SK-N-SH (cell line): Measurements from ENCODE around the gene LRRC8E. TPM values are rescaled to one million over a fixed set of nuclear protein-coding genes. Genes with fewer than 3 reads are reported as not detected.
"Not testable (repeated sequence)": the region's sequence is repeated elsewhere in the genome, so short reads cannot be mapped to it uniquely, and the experiment has no call there.

Experiments
- CTCF ChIA-PET: fragments of 300-600, 350-600 bp; formaldehyde crosslinking; extraction: SDS; loops from one replicate; lab custom pipeline; 2021; lab: Yijun Ruan, JAX
- POLR2A ChIA-PET: fragments of 350-600 bp; sonication (Branson Sonifier 250); formaldehyde crosslinking; extraction: SDS; loops from one replicate; lab custom pipeline; 2020; ENCODE audit warnings: antibody characterized with exemption, inconsistent platforms; lab: Yijun Ruan, JAX
- DNase-seq: peaks from one replicate; pipeline ENCODE4 v3.0.0; 2012
- H2AFZ ChIP-seq: fragments of 200-600 bp; sonication (generic); 2 replicates; pipeline ENCODE4 v1.8.1; 2016; ENCODE audit warnings: antibody characterized with exemption, mild to moderate bottlenecking, low read depth
- H3F3A ChIP-seq: fragments of 200-600 bp; sonication (generic); replicated peaks from 2 replicates; pipeline ENCODE3; 2016; ENCODE audit warnings: antibody characterized with exemption, mild to moderate bottlenecking; ENCODE audit not compliant: insufficient read depth
- H3K27ac ChIP-seq, 2 experiments: fragments of 200-500 bp in 1 of 2; fragments of 200-600 bp in 1 of 2; sonication (Bioruptor generic) in 1 of 2; sonication (generic), shearing (Covaris generic) in 1 of 2; 2 replicates each; pipeline versions ENCODE4 v1.5.1 to v1.6.1; 2014 to 2016; ENCODE audit warnings: low read depth in 2 of 2, inconsistent platforms in 1 of 2, low read length in 1 of 2, mild to moderate bottlenecking in 1 of 2, mixed read lengths in 1 of 2
- H3K27me3 ChIP-seq: fragments of 200-600 bp; sonication (generic), shearing (Covaris generic); 2 replicates; pipeline ENCODE4 v1.6.1; 2016; ENCODE audit warnings: mixed run types; ENCODE audit not compliant: insufficient read depth
- H3K36me3 ChIP-seq, 2 experiments: fragments of 200-500 bp in 1 of 2; fragments of 200-600 bp in 1 of 2; sonication (Bioruptor generic) in 1 of 2; sonication (generic) in 1 of 2; replicated peaks in 1 of 2; 2 replicates each; pipeline versions ENCODE3 to v1.5.1; 2014 to 2016; ENCODE audit warnings: low read length in 1 of 2, mild to moderate bottlenecking in 1 of 2; ENCODE audit not compliant: insufficient read depth in 2 of 2, control insufficient read depth in 1 of 2
- H3K4me1 ChIP-seq, 2 experiments: fragments of 200-500 bp in 1 of 2; fragments of 200-600 bp in 1 of 2; sonication (Bioruptor generic) in 1 of 2; sonication (generic), shearing (Covaris generic) in 1 of 2; 2 replicates each; pipeline versions ENCODE4 v1.5.1 to v1.6.1; 2014 to 2016; ENCODE audit warnings: low read depth in 1 of 2, low read length in 1 of 2, mixed run types in 1 of 2; ENCODE audit not compliant: insufficient read depth in 2 of 2, control insufficient read depth in 1 of 2
- H3K4me2 ChIP-seq: fragments of 200-600 bp; sonication (generic), shearing (Covaris generic); 2 replicates; pipeline ENCODE4 v1.6.1; 2017; ENCODE audit warnings: mixed run types
- H3K4me3 ChIP-seq, 2 experiments: fragments of 200-500 bp in 1 of 2; fragments of 200-600 bp in 1 of 2; sonication (Bioruptor generic) in 1 of 2; sonication (generic), shearing (Covaris generic) in 1 of 2; 2 replicates each; pipeline versions ENCODE4 v1.5.1 to v1.8.1; 2014 to 2016; ENCODE audit warnings: low read depth in 2 of 2, inconsistent platforms in 1 of 2, low read length in 1 of 2, mild to moderate bottlenecking in 1 of 2, mixed read lengths in 1 of 2, moderate library complexity in 1 of 2
- H3K79me2 ChIP-seq: fragments of 200-600 bp; sonication (generic); 2 replicates; pipeline ENCODE4 v1.8.1; 2017; ENCODE audit warnings: mild to moderate bottlenecking; ENCODE audit not compliant: insufficient read depth
- H3K9ac ChIP-seq: fragments of 200-600 bp; sonication (generic); 2 replicates; pipeline ENCODE4 v1.6.1; 2017; ENCODE audit warnings: mixed run types
- H3K9me2 ChIP-seq: fragments of 200-600 bp; sonication (generic); 2 replicates; pipeline ENCODE4 v1.6.1; 2017; ENCODE audit warnings: mixed run types
- H3K9me3 ChIP-seq: fragments of 200-600 bp; sonication (generic); 2 replicates; pipeline ENCODE4 v1.6.1; 2017; ENCODE audit warnings: mixed run types, mild to moderate bottlenecking, moderate library complexity
- H4K20me1 ChIP-seq: fragments of 200-600 bp; sonication (generic); 2 replicates; pipeline ENCODE4 v1.6.1; 2017; ENCODE audit warnings: mild to moderate bottlenecking, mixed run types; ENCODE audit not compliant: insufficient read depth
- FOSL2 ChIP-seq: IDR thresholded peaks from 2 replicates; pipeline ENCODE4 v1.4.0; 2012; ENCODE audit warnings: low read depth, mild to moderate bottlenecking, moderate library complexity, borderline replicate concordance
- GABPA ChIP-seq: IDR thresholded peaks from 2 replicates; pipeline ENCODE4 v1.4.0; 2012; ENCODE audit warnings: low read depth, mild to moderate bottlenecking
- JUND ChIP-seq: IDR thresholded peaks from 2 replicates; pipeline ENCODE4 v1.4.0; 2012
- NRF1 ChIP-seq: IDR thresholded peaks from 2 replicates; pipeline ENCODE4 v1.6.1; 2012; ENCODE audit warnings: low read depth, mild to moderate bottlenecking, low read length
- RFX5 ChIP-seq: IDR thresholded peaks from 2 replicates; pipeline ENCODE4 v1.6.1; 2012; ENCODE audit warnings: mild to moderate bottlenecking, improper control_type of control experiment, low read length
- SMC3 ChIP-seq: IDR thresholded peaks from 2 replicates; pipeline ENCODE4 v1.6.1; 2012; ENCODE audit warnings: low read depth, low read length, improper control_type of control experiment
- TAF1 ChIP-seq: IDR thresholded peaks from 2 replicates; pipeline ENCODE4 v1.6.1; 2012; ENCODE audit warnings: low read depth, mild to moderate bottlenecking, low read length, moderate library complexity, borderline replicate concordance
- USF1 ChIP-seq: IDR thresholded peaks from 2 replicates; pipeline ENCODE4 v1.4.0; 2012; ENCODE audit warnings: low read depth, borderline replicate concordance
- WGBS: methylation state at CpG from one replicate; pipeline ENCODE4 v1.1.6; 2017; ENCODE audit warnings: low lambda C conversion rate; 5-methylcytosine and 5-hydroxymethylcytosine counted together
- polyA plus RNA-seq, 3 experiments: library from polyadenylated mRNA; depleted of rRNA; stranded (reverse); fragments of >200 nt; gene quantifications; 2 replicates each; pipeline ENCODE4 v1.2.3, GENCODE V29; 2012

Gene LRRC8E
- polyA plus RNA-seq, 1 of the 3 experiments (the other 2 are of a cell fraction), result 0.02 TPM

DNA sequence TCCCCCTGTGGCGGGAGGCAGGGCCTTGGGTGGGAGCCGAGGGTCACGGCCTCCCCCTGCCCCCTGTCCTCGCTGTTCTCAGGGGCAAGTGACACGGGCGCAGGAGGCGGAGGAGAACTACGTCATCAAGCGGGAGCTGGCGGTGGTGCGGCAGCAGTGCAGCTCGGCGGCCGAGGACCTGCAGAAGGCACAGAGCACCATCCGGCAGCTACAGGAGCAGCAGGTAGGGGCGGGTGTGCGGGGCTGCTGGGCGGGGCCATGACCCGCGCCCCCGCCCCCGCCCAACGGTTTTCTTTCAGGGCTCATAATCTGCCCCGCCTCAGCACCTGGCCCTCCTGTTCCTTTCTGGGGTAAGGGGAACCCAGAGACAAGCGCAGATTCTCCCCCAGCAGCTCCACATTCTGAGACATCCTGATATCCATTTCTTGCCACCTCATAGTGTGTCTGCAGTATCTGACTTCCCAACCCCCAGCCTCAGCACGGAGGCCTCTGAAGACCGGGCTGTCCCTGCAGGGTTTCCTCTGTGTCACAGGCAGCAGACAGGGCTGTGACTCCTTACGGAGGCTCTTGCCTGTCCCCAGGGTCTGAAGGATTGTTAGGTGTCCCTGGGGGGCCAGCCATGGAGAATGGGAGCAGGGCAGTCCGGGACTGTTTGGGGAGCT, 30.1 kb upstream of the LRRC8E start:
- POLR2A ChIA-PET, result interaction anchor here (1.0 kb wide), 1 partner anchor 85 kb away, joined by 3 read pairs; the partner anchor contains the start of gene TIMM44
- TF ChIP-seq GABPA, result no peak
- TF ChIP-seq TAF1, result no peak
- TF ChIP-seq RFX5, result no peak
- no peak for TF ChIP-seq SMC3
- no peak for TF ChIP-seq NRF1
- TF ChIP-seq JUND, result no peak
- TF ChIP-seq FOSL2, result no peak
- no peak for TF ChIP-seq USF1
- TF ChIP-seq, all 33 proteins: peak for 0
- no peaks in the 10 kb centered on the region for H3K9me3 ChIP-seq
- H3K9ac ChIP-seq, result no peak overlapping the region
- no peaks in the 10 kb centered on the region for H3K79me2 ChIP-seq
- H3K4me1 ChIP-seq, result peaks cover 0 to 16% of the 10 kb centered on the region in 2 experiments; a peak in 1 of 4 replicates
- 91% methylated on average over 18 of the region's 29 CpGs for WGBS
- DNase-seq, result no peak
- H2AFZ ChIP-seq, result no peak overlapping the region
- CTCF ChIA-PET, result interaction anchor here (0.7 to 1.8 kb wide), 3 partner anchors 19 to 86 kb away, joined by 3 to 5 read pairs (median 5); partner anchors contain the start of gene TIMM44
- no peaks in the 10 kb centered on the region for H3K9me2 ChIP-seq
- no peak overlapping the region for H3K4me3 ChIP-seq
- H3K36me3 ChIP-seq, result no peaks in the 10 kb centered on the region
- H4K20me1 ChIP-seq, result no peaks in the 10 kb centered on the region
- no peak overlapping the region for H3K27ac ChIP-seq
- H3F3A ChIP-seq, result no peaks in the 10 kb centered on the region
- no peak overlapping the region for H3K4me2 ChIP-seq
- no peaks in the 10 kb centered on the region for H3K27me3 ChIP-seq

DNA sequence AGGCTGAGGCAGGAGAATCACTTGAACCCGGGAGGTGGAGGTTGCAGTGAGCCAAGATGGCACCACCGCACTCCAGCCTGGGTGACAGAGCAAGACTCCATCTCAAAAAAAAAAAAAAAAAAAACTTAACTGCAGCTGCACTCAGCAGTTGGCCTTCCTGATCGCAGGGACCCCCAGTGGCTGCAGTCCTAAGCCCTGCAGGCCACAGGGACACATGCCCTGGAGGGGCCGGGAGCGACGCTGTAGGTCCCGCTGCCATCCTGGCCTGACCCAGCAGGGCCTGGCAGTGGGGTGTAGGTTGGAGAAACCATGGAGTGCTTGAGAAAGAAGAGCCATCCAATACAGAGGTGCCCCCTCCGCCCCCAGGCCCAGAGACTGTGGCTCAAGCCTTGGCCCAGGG, 29.2 kb upstream of the LRRC8E start:
- H3K79me2 ChIP-seq, POLR2A ChIA-PET, H4K20me1 ChIP-seq, DNase-seq, H3K27ac ChIP-seq, H3K27me3 ChIP-seq, H3F3A ChIP-seq, H3K9ac ChIP-seq, H2AFZ ChIP-seq, H3K9me2 ChIP-seq, H3K4me2 ChIP-seq, H3K9me3 ChIP-seq, H3K36me3 ChIP-seq, H3K4me3 ChIP-seq: not testable (repeated sequence)
- H3K4me1 ChIP-seq, result peaks cover 0 to 13% of the 10 kb centered on the region in 2 experiments; a peak in 1 of 4 replicates
- CTCF ChIA-PET, result interaction anchor here (1.6 kb wide), 1 partner anchor 85 kb away, joined by 5 read pairs; the partner anchor contains the start of gene TIMM44
- WGBS, result 93% methylated on average over 8 of the region's 8 CpGs
